ENCODE results near the gene SLC6A18. TPM values are rescaled to one million over a fixed set of nuclear protein-coding genes. Genes with fewer than 3 reads are reported as not detected.

The SLC6A18 gene
- total and polyA plus RNA-seq, 9 of the 15 experiments (the other 6 are each of a cell fraction or from before 2014, with no cell fraction given) = not detected

DNA sequence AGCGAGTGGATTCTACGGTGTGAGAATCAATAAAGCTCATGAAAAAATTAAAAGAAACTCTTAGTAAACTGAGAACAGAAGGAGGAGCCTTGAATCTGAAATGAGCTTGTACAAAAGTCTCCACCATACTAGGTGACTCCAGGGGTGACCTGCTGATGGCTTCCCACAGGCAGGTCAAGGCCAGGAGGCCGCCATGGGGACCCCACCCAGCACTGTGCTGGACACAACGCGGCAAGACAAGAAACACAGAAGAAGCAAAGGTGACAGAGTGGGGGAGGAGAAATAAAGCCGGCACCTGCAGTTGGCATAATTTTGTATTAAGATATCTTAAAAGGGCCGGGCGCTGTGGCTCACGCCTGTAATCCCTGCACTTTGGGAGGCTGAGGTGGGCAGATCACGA is 35.9 kb upstream of the SLC6A18 start:
- H3K79me2 ChIP-seq (ENCODE audit: control insufficient read depth, insufficient read depth, low read length) = no peaks in the 10 kb centered on the region
- in situ Hi-C loops (cut with MboI) = no loop called here
- no peak overlapping the region for H3K4me3 ChIP-seq
- no peaks in the 10 kb centered on the region for H3K36me3 ChIP-seq (ENCODE audit: control insufficient read depth, insufficient read depth, low read length)
- DNase-seq (ENCODE audit: extremely low read depth in 1 of 4, low spot score in 3 of 4) (no peak), ATAC-seq (no peak), FAIRE-seq (no peak)
- WGBS (ENCODE audit: insufficient coverage, low coverage, missing lambda C conversion rate) = 49% methylated on average over 10 of the region's 10 CpGs
- POLR2A ChIA-PET = interaction anchor here (0.6 to 1.0 kb wide), 3 partner anchors 10 to 465 kb away, joined by 3 to 4 read pairs (median 3); no protein-coding TSS in a partner anchor
- H3K27me3 ChIP-seq (ENCODE audit: control insufficient read depth in 2 of 2, insufficient read depth in 2 of 2, low read length in 2 of 2) = no peaks in the 10 kb centered on the region; a peak in 1 of 5 replicates
- no peak overlapping the region for H3K27ac ChIP-seq (ENCODE audit: extremely low read depth, low read depth, low read length)
- peaks cover 51 to 65% of the 10 kb centered on the region in 2 experiments for H3K4me1 ChIP-seq (replicated peaks in 1 of 2; ENCODE audit: control insufficient read depth in 2 of 2, insufficient read depth in 2 of 2, low read length in 2 of 2)
- H3K4me2 ChIP-seq (ENCODE audit: insufficient read depth, low read length) = no peak overlapping the region
- peak overlapping the region in 1 of 2 experiments; percentile 66; a peak in 1 of 4 replicates for H3K9ac ChIP-seq (ENCODE audit: insufficient read depth in 1 of 2, low read depth in 2 of 2, low read length in 2 of 2)
- no peaks in the 10 kb centered on the region for H3K9me3 ChIP-seq (replicated peaks; ENCODE audit: control insufficient read depth, insufficient read depth, low read depth, low read length)
- peak overlapping the region; percentile 72 for H2AFZ ChIP-seq (ENCODE audit: low read depth, low read length)
- H4K20me1 ChIP-seq (replicated peaks; ENCODE audit: control insufficient read depth, insufficient read depth, low read length) = no peaks in the 10 kb centered on the region
- no peaks in the 10 kb centered on the region for H3K9me1 ChIP-seq (ENCODE audit: control insufficient read depth, insufficient read depth, low read length)
- no TSS peak for BruUV-seq (replicated peaks)
- TF ChIP-seq RBM22 (IDR thresholded peaks at IDR 0.05; ENCODE audit: low read depth, low read length, poor library complexity, severe bottlenecking) = no peak
- TF ChIP-seq ZFPM2 (CRISPR knock-in tag; IDR thresholded peaks at IDR 0.05) = no peak
- TF ChIP-seq, protein P1, sequence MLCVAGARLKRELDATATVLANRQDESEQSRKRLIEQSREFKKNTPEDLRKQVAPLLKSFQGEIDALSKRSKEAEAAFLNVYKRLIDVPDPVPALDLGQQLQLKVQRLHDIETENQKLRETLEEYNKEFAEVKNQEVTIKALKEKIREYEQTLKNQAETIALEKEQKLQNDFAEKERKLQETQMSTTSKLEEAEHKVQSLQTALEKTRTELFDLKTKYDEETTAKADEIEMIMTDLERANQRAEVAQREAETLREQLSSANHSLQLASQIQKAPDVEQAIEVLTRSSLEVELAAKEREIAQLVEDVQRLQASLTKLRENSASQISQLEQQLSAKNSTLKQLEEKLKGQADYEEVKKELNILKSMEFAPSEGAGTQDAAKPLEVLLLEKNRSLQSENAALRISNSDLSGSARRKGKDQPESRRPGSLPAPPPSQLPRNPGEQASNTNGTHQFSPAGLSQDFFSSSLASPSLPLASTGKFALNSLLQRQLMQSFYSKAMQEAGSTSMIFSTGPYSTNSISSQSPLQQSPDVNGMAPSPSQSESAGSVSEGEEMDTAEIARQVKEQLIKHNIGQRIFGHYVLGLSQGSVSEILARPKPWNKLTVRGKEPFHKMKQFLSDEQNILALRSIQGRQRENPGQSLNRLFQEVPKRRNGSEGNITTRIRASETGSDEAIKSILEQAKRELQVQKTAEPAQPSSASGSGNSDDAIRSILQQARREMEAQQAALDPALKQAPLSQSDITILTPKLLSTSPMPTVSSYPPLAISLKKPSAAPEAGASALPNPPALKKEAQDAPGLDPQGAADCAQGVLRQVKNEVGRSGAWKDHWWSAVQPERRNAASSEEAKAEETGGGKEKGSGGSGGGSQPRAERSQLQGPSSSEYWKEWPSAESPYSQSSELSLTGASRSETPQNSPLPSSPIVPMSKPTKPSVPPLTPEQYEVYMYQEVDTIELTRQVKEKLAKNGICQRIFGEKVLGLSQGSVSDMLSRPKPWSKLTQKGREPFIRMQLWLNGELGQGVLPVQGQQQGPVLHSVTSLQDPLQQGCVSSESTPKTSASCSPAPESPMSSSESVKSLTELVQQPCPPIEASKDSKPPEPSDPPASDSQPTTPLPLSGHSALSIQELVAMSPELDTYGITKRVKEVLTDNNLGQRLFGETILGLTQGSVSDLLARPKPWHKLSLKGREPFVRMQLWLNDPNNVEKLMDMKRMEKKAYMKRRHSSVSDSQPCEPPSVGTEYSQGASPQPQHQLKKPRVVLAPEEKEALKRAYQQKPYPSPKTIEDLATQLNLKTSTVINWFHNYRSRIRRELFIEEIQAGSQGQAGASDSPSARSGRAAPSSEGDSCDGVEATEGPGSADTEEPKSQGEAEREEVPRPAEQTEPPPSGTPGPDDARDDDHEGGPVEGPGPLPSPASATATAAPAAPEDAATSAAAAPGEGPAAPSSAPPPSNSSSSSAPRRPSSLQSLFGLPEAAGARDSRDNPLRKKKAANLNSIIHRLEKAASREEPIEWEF (CRISPR knock-in tag; IDR thresholded peaks at IDR 0.05) = no peak
- TF ChIP-seq ZSCAN32 (CRISPR knock-in tag; IDR thresholded peaks at IDR 0.05) = no peak
- TF ChIP-seq ZNF408 (CRISPR knock-in tag; IDR thresholded peaks at IDR 0.05; ENCODE audit: low read depth) = no peak
- TF ChIP-seq PYGO2 (tag; IDR thresholded peaks at IDR 0.05) = no peak
- TF ChIP-seq ZHX1 (conservative IDR thresholded peaks at IDR 0.05; ENCODE audit: low read length) = no peak
- no peak for TF ChIP-seq MCM3 (IDR thresholded peaks at IDR 0.05)
- no peak for TF ChIP-seq KDM5B (IDR thresholded peaks at IDR 0.05; ENCODE audit: insufficient replicate concordance, low read depth, low read length)
- TF ChIP-seq ZNF165 (CRISPR knock-in tag; IDR thresholded peaks at IDR 0.05; ENCODE audit: borderline replicate concordance) = no peak
- TF ChIP-seq SIRT6 (IDR thresholded peaks at IDR 0.05; ENCODE audit: low read depth, low read length) = no peak
- intact Hi-C loops (cut with micrococcal nuclease) = no loop called here
- CTCF ChIA-PET (ENCODE audit: low intra/inter-chr PET ratio) = no interaction called here

All from K562 (cell line).